BE2C (cell line): Measurements from ENCODE around the gene PPP4R2.

Experiments used
- DNase-seq: peaks from one replicate; pipeline ENCODE4 v3.0.0-alpha.2; 2020
- H3K27me3 ChIP-seq: fragments of 250-450 bp; sonication (Bioruptor Pico); 2 replicates; pipeline ENCODE4 v1.5.1; 2020; ENCODE audit warnings: mild to moderate bottlenecking
- H3K36me3 ChIP-seq: fragments of 250-450 bp; sonication (Bioruptor Pico); 2 replicates; pipeline ENCODE4 v1.5.1; 2020; ENCODE audit warnings: mild to moderate bottlenecking
- H3K4me1 ChIP-seq: fragments of 250-450 bp; sonication (Bioruptor Pico); 2 replicates; pipeline ENCODE4 v1.5.1; 2020
- H3K4me3 ChIP-seq: 2 replicates; pipeline ENCODE4 v1.5.1; 2011; ENCODE audit warnings: low read depth, low read length
- H3K9me3 ChIP-seq: fragments of 250-450 bp; sonication (Bioruptor Pico); 2 replicates; pipeline ENCODE4 v1.5.1; 2020
- TF ChIP-seq, protein P1 (sequence below): IDR thresholded peaks from 2 replicates; pipeline ENCODE4 v1.5.1; 2012; ENCODE audit warnings: mild to moderate bottlenecking, low read depth, low read length

PPP4R2 gene

DNA sequence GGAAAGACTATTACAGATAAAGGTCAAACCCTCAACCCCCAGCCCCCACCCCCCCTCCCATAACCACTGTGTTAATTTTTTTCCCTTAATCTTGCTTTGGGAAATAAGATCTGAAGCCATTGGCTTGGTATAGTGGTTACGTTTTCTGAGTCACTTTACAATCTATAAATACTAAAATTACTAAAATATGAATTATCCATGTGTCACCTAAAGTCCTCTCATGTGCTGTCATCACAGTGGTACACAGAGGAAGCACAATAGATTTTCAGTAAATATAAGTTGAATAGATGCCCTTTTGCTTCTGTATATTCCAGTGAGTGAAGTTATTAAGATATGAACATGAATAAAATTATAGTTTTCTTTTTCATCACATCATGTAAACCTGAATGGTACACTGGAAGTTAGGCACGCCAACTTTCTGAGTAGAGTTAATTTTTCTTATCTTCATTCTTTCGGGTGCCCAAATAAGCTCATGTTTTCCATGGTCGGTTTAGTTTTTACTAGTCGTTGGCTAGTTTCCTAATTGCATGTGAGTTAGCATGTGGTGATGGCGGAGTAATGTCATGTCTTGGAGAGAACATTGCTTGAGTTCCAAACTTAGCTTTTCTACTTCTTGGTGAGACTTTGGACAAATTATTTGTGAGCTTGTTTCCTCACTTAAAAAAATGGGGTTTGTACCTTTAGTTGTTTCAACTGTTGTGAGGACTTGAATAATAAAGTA, 11.5 kb downstream of the PPP4R2 start:
- no peak for DNase-seq
- no peaks in the 10 kb centered on the region for H3K9me3 ChIP-seq
- H3K36me3 ChIP-seq = peaks cover 62% of the 10 kb centered on the region

DNA sequence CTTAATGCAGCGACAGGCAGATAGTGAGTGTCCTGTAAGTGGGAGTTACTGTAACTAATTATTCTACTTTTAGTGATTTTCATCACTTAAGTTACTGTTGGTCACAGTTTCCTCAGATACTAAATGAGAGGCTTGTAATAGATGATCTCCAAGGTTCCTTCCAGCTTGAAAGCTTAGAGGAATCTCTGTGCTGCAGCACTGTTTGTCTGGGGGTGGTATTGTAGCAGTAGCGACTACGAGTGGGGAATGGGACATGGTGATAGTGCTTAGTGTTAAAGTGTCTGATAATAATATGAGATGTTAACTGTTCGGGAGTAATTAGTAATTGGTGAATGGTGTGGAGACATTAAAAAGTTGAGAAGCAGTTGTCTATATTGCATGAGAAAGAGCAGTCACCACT, 12.4 kb downstream of the PPP4R2 start:
- Histone ChIP-seq H3K9me3 (no peaks in the 10 kb centered on the region), H3K4me1 (no peaks in the 10 kb centered on the region), H3K36me3 (peaks cover 55% of the 10 kb centered on the region), H3K4me3 (no peak overlapping the region), H3K27me3 (no peaks in the 10 kb centered on the region)
- TF ChIP-seq, protein P1, sequence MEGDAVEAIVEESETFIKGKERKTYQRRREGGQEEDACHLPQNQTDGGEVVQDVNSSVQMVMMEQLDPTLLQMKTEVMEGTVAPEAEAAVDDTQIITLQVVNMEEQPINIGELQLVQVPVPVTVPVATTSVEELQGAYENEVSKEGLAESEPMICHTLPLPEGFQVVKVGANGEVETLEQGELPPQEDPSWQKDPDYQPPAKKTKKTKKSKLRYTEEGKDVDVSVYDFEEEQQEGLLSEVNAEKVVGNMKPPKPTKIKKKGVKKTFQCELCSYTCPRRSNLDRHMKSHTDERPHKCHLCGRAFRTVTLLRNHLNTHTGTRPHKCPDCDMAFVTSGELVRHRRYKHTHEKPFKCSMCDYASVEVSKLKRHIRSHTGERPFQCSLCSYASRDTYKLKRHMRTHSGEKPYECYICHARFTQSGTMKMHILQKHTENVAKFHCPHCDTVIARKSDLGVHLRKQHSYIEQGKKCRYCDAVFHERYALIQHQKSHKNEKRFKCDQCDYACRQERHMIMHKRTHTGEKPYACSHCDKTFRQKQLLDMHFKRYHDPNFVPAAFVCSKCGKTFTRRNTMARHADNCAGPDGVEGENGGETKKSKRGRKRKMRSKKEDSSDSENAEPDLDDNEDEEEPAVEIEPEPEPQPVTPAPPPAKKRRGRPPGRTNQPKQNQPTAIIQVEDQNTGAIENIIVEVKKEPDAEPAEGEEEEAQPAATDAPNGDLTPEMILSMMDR = no peak
- DNase-seq = no peak

More for the DNA sequence above, 11.5 kb downstream of the PPP4R2 start:
- H3K27me3 ChIP-seq = no peaks in the 10 kb centered on the region
- TF ChIP-seq, protein P1 = no peak
- H3K4me1 ChIP-seq = no peaks in the 10 kb centered on the region
- H3K4me3 ChIP-seq = no peak overlapping the region

DNA sequence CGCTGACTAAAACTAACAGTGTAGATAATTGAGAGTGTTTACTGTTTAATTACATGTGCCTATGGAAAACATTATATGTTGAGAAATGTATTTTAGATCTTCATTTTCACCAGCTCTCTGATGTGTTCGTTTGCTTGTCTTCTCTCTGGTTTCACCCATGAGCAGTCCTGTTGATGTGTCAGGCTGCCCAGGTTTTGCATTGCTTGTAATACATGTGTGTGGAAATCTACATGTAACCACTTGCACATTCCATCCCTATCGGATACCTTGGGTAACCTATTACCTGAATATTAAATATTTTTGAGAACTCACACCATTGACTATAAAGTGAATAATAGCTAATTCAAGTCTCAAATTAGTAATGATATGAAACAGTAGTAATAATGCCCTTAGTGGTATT, 13.1 kb downstream of the PPP4R2 start:
- no peaks in the 10 kb centered on the region for H3K4me1 ChIP-seq
- H3K4me3 ChIP-seq = no peak overlapping the region
- TF ChIP-seq, protein P1 = no peak
- H3K27me3 ChIP-seq = no peaks in the 10 kb centered on the region
- no peaks in the 10 kb centered on the region for H3K9me3 ChIP-seq
- DNase-seq = no peak
- peaks cover 48% of the 10 kb centered on the region for H3K36me3 ChIP-seq

DNA sequence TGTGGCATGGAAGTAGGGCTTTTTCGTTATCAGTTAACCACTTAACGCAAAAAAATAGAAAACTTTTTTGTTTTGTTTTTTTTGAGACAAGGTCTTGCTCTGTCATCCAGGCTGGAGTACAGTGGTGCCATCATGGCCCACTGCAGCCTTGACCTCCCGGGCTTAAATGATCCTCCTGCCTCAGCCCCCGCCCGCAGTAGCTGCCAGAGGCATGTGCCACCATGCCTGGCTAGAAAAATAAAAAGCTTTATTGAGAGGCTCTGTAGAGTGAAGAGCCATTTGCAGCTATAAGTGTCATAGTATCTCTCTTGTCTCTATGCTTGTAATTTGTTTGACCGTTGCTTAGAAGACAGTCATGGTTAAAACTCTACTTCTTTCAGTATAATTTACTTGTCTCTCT, 13.5 kb downstream of the PPP4R2 start:
- H3K9me3 ChIP-seq = no peaks in the 10 kb centered on the region
- H3K36me3 ChIP-seq = peaks cover 44% of the 10 kb centered on the region
- no peak for DNase-seq
- no peak overlapping the region for H3K4me3 ChIP-seq
- TF ChIP-seq, protein P1 = no peak
- no peaks in the 10 kb centered on the region for H3K27me3 ChIP-seq
- no peaks in the 10 kb centered on the region for H3K4me1 ChIP-seq

DNA sequence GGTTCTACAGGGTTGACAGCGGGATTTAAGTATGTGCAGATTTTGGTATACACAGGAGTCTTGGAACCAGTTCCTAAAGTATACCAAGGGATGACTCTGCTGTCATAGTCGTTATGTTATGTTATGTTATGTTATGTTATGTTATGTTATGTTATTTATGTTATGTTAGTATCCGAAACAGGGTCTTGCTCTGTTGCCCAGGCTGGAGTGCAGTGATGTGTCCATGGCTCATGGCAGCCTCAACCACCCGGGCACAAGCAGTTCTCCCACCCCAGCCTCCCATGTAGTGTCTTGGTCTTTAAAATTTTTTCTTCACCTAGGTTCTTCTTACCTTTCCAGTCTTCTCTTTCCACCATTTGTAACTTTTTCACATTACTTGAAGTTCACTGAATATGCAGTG, 21.7 kb downstream of the PPP4R2 start:
- Histone ChIP-seq H3K4me1 (no peaks in the 10 kb centered on the region), H3K9me3 (no peaks in the 10 kb centered on the region)
- TF ChIP-seq, protein P1 = no peak

DNA sequence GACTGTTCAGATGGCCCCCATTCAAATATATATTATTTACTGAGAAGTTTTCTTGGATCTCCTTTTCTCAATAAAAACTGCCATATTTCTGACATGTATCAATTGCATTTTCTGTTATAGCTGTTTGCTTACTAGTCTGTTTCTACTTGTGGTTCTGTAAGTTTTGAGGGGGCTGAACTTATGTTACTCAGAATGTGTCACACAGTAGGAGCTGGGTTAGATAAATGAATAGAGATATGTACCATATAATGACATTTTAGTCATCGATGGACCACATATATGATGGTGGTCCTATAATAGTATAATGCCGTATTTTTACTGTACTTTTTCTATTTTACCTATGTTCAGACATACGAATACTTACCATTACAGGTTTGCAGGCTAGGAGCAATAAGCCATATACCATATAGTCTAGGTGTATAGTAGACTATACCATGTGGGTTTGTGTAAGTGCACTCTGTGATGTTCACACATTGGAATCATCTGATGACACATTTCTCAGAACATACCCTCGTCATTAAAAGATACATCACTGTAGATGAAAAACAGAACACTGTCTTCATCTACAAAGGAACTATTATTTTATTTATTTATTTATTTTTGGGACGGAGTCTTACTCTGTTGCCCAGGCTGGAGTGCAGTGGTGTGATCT, 22.3 kb downstream of the PPP4R2 start:
- TF ChIP-seq, protein P1 = no peak
- DNase-seq = no peak
- H3K4me3 ChIP-seq = no peak overlapping the region
- H3K9me3 ChIP-seq = no peaks in the 10 kb centered on the region
- no peaks in the 10 kb centered on the region for H3K4me1 ChIP-seq
- no peaks in the 10 kb centered on the region for H3K27me3 ChIP-seq
- peaks cover 11% of the 10 kb centered on the region for H3K36me3 ChIP-seq

More for the DNA sequence above, 21.7 kb downstream of the PPP4R2 start:
- no peaks in the 10 kb centered on the region for H3K27me3 ChIP-seq
- no peak overlapping the region for H3K4me3 ChIP-seq
- DNase-seq = no peak
- H3K36me3 ChIP-seq = peaks cover 11% of the 10 kb centered on the region
